Measurements from ENCODE around the gene DENND4A. TPM values are rescaled to one million over a fixed set of nuclear protein-coding genes. Genes with fewer than 3 reads are reported as not detected.

DENND4A gene
- total RNA-seq, 4 donors from 2014 or later, result 7.4 to 16.4 (median 13.3) TPM

GRCh38 chr15:65762399-65762798 lies 29.7 kb downstream of the DENND4A start:
- intact Hi-C loops (cut with DNase I; ENCODE audit: low total_unique reads), result no loop called here
- no peak for DNase-seq (ENCODE audit: low spot score in 2 of 2)
- 94 to 96% methylated on average over 3 of the region's 3 CpGs for WGBS, 2 donors

DNA sequence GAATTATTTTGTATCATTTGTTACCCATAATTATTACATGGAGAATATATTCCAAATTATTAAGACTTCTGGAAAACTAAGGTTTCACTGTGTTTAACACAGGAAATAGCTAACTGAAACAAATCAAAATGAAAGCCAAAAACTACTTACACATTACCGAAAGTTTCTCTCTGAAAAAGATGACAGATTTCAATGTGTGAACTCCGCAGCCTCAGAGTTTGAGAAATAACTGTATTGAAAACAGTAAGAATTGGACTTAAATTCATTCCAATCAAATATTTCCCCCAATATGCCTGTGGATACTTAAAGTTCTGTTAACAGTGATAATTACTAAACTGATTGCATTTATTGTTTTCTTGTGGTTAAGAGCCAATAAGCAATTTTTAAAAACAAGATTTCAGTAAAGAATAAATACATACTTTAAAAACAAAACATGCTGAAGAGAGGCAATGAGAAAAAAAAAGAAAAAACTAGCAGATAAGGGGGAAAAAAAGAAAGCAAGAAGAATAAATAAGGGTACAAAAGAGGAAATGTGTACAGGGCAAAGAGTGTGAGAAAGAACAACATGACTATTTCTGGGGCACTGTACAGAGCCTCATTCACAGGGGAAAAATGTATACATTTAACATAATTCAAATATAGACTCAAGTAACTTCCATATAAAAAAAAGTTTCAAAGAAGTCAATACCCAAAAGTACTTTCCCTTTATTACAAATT lies 30.7 kb downstream of the DENND4A start:
- no peak for DNase-seq (ENCODE audit: low spot score in 2 of 2)
- intact Hi-C loops (cut with DNase I; ENCODE audit: low total_unique reads), result no loop called here
- TF ChIP-seq, protein P1, sequence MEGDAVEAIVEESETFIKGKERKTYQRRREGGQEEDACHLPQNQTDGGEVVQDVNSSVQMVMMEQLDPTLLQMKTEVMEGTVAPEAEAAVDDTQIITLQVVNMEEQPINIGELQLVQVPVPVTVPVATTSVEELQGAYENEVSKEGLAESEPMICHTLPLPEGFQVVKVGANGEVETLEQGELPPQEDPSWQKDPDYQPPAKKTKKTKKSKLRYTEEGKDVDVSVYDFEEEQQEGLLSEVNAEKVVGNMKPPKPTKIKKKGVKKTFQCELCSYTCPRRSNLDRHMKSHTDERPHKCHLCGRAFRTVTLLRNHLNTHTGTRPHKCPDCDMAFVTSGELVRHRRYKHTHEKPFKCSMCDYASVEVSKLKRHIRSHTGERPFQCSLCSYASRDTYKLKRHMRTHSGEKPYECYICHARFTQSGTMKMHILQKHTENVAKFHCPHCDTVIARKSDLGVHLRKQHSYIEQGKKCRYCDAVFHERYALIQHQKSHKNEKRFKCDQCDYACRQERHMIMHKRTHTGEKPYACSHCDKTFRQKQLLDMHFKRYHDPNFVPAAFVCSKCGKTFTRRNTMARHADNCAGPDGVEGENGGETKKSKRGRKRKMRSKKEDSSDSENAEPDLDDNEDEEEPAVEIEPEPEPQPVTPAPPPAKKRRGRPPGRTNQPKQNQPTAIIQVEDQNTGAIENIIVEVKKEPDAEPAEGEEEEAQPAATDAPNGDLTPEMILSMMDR (IDR thresholded peaks at IDR 0.05), result no peak
- TF ChIP-seq POLR2A (IDR thresholded peaks at IDR 0.05), result no peak
- 90 to 95% methylated on average over 2 of the region's 2 CpGs for WGBS, 2 donors
- H3K4me3 ChIP-seq (ENCODE audit: low read depth, poor library complexity, severe bottlenecking), result no peak overlapping the region

More at GRCh38 chr15:65762399-65762798, 29.7 kb downstream of the DENND4A start:
- TF ChIP-seq, protein P1 (IDR thresholded peaks at IDR 0.05), result no peak
- no peak for TF ChIP-seq POLR2A (IDR thresholded peaks at IDR 0.05)
- no peak overlapping the region for H3K4me3 ChIP-seq (ENCODE audit: low read depth, poor library complexity, severe bottlenecking)

GRCh38 chr15:65759441-65759840 lies 32.7 kb downstream of the DENND4A start:
- no peak overlapping the region for H3K4me3 ChIP-seq (ENCODE audit: low read depth, poor library complexity, severe bottlenecking)
- intact Hi-C loops (cut with DNase I; ENCODE audit: low total_unique reads), result no loop called here
- no peak for DNase-seq (ENCODE audit: low spot score in 2 of 2)
- 95% methylated on average over 5 of the region's 5 CpGs for WGBS, 2 donors
- TF ChIP-seq, protein P1 (IDR thresholded peaks at IDR 0.05), result no peak
- no peak for TF ChIP-seq POLR2A (IDR thresholded peaks at IDR 0.05)

DNA sequence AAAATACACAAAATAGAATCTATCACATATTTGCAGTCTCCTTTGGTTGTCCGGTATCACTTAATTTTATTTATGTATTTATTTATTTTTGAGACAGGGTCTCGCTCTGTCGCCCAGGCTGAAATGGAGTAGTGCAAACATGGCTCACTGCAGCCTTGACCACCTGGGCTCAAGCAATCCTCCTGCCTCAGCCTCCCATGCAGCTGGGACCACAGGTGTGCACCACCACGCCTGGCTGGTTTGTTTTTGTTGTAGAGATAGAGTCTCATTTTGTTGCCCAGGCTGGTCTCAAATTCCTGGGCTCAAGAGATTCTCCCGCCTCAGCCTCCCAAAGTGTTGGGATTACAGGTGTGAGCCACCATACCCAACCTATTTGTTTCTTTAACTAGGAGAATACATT lies 33.9 kb downstream of the DENND4A start:
- 97 to 98% methylated on average over 5 of the region's 5 CpGs for WGBS, 2 donors
- no peak for TF ChIP-seq POLR2A (IDR thresholded peaks at IDR 0.05)
- TF ChIP-seq, protein P1 (IDR thresholded peaks at IDR 0.05), result no peak

DNA sequence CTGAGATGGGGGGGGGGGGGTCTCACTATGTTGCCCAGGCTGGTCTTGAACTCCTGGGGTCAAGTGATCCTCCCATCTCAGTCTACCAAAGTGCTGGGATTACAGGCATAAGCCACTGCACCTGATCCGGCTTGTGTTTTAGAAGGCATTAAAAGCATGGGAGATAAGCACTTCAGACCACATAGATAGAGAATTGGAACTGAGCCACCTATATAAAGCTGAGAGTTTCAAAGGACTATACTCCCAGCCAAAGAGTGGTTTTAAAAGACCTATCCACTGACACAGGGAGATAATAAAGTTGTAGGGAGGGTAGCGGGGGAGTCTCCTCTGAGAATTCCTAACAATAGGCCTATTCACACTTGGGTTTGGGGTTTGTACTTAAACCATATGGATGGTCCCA lies 34.8 kb downstream of the DENND4A start:
- no peak for TF ChIP-seq POLR2A (IDR thresholded peaks at IDR 0.05)
- TF ChIP-seq, protein P1 (IDR thresholded peaks at IDR 0.05), result no peak
- intact Hi-C loops (cut with DNase I; ENCODE audit: low total_unique reads), result no loop called here
- 98 to 100% methylated on average over 2 of the region's 2 CpGs for WGBS, 2 donors

More for the DNA sequence above, 33.9 kb downstream of the DENND4A start:
- no peak overlapping the region for H3K4me3 ChIP-seq (ENCODE audit: low read depth, poor library complexity, severe bottlenecking)
- no peak for DNase-seq (ENCODE audit: low spot score in 2 of 2)
- intact Hi-C loops (cut with DNase I; ENCODE audit: low total_unique reads), result no loop called here

More for the DNA sequence above, 34.8 kb downstream of the DENND4A start:
- H3K4me3 ChIP-seq (ENCODE audit: low read depth, poor library complexity, severe bottlenecking), result no peak overlapping the region
- no peak for DNase-seq (ENCODE audit: low spot score in 2 of 2)

All from lower leg skin (tissue), 4 donors.